ENCODE measurements around the gene PDE10A. TPM values are rescaled to one million over a fixed set of nuclear protein-coding genes. Genes with fewer than 3 reads are reported as not detected.

Gene PDE10A
- total RNA-seq, 1 donor = 5.6 TPM

GRCh38 chr6:165439928-165440554 is 223.0 kb downstream of the PDE10A start:
- peak; percentile 74 for DNase-seq (ENCODE audit: low read depth)
- no peak overlapping the region for H3K4me3 ChIP-seq (ENCODE audit: low read depth, low read length)
- TF ChIP-seq CTCF (IDR thresholded peaks at IDR 0.05; ENCODE audit: insufficient read depth, low read depth, low read length) = peak; percentile 48

DNA sequence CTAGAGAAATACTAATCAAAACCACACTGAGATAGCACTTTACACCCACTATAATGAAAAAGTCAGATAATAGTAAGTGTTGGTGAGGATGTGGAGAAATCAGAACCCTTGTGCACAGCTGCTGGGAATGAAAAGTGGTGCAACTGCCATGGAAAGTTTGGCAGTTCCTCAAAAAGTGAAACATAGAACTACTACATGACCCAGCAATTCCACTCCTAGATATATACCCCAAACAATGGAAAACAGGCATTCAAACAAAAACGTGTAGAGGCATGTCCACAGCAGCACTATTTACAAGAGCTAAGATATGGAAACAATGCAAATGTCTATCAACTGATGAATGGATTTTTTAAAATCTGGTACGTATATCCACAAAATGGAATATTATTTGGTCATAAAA is 236.1 kb downstream of the PDE10A start:
- no peak for TF ChIP-seq CTCF (IDR thresholded peaks at IDR 0.05; ENCODE audit: insufficient read depth, low read depth, low read length)
- DNase-seq (ENCODE audit: low read depth) = no peak
- H3K4me3 ChIP-seq (ENCODE audit: low read depth, low read length) = no peak overlapping the region

DNA sequence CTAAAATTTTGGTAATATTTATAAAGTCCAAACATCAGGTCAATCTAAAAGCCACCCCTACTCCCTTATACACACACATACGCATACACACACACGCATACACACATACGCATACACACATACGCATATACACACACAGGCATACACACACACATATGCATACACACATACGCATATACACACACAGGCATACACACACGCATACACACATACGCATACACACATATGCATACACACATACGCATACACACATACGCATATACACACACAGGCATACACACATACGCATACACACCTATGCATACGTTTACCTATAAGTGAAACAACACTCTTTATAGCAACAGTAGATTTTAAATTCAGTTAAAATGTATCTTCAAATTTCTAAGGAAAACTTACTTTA is 240.8 kb downstream of the PDE10A start:
- TF ChIP-seq CTCF (IDR thresholded peaks at IDR 0.05; ENCODE audit: insufficient read depth, low read depth, low read length) = no peak
- DNase-seq (ENCODE audit: low read depth) = no peak
- H3K4me3 ChIP-seq (ENCODE audit: low read depth, low read length) = no peak overlapping the region

DNA sequence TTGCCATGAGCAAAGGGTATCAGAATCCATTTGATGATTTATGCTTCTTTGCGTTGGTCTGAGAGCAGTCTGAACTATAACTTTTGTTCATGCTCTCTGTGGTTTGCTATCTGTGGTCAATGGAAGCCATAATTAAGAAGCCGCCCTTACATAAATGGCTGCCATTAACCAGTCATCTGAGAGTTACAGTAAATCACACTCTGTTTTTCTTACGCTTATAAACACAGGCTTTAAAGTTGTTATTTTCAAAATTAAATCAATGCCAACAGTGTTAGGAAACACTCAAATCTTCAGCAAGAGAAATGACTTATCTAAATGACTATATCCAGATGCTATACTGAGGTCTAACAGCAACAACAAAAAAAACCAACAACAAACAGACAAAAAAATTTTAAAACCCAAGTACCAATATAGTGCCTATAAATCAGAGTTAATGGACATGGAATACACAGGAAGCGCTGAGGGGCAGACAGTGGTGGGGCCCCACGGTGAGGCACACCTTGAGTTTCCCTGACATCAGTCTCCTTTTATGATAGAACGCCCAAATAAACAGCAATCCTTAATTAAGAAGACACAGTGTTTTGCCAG is 245.7 kb downstream of the PDE10A start:
- no peak overlapping the region for H3K4me3 ChIP-seq (ENCODE audit: low read depth, low read length)
- peak; percentile 66 for DNase-seq (ENCODE audit: low read depth)
- no peak for TF ChIP-seq CTCF (IDR thresholded peaks at IDR 0.05; ENCODE audit: insufficient read depth, low read depth, low read length)

DNA sequence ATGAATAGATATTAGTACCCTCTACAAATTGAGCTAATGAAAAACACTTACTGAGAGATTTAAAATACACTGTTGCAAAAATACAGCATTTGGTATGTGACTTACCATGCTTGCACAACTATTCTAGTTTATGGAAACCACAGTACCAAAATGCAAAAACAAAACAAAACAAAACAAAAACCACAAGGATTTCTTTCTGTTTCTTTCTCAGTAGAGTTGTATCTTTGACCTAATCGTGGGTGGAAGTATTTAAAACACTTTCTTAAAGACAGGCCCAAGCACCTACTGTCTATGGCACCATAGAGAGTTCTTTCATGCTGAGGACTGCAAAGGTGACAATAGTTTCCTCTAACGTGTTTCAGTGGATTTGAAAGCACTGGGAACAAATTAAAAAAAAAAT is 258.3 kb downstream of the PDE10A start:
- no peak overlapping the region for H3K4me3 ChIP-seq (ENCODE audit: low read depth, low read length)
- DNase-seq (ENCODE audit: low read depth) = peak; percentile 65
- TF ChIP-seq CTCF (IDR thresholded peaks at IDR 0.05; ENCODE audit: insufficient read depth, low read depth, low read length) = no peak

DNA sequence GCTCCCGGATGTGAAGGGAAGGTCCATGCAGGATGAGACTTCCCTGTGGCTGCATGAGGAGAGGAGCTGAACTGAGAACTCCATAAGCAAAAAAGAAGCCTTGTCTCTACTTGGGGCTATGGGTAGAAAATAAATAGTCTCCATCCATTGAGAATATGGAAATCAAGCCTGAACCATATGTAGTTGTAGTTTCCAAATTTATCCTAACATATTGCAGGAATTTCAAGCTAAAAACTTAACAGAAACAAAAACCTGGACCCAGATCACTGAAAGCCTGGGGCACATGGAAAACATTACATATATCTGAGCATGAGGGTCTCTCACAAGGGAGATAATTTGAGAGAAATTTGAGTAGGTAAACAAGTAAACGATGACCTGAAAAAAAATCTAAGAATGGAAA is 258.7 kb downstream of the PDE10A start:
- no peak for TF ChIP-seq CTCF (IDR thresholded peaks at IDR 0.05; ENCODE audit: insufficient read depth, low read depth, low read length)
- H3K4me3 ChIP-seq (ENCODE audit: low read depth, low read length) = no peak overlapping the region
- DNase-seq (ENCODE audit: low read depth) = peak; percentile 2

Measured in fibroblast of villous mesenchyme (primary cell).